ENCODE measurements around the gene EYA4. TPM values are rescaled to one million over a fixed set of nuclear protein-coding genes. Genes with fewer than 3 reads are reported as not detected.

EYA4 gene
- total and polyA plus RNA-seq, 2 of the 4 experiments (the other 2 are of a cell fraction): 5.7 to 11.1 TPM

GRCh38 chr6:133551847-133552341 lies 310.7 kb downstream of the EYA4 start (continued):
- TF ChIP-seq RCOR1 (IDR thresholded peaks at IDR 0.05; ENCODE audit: insufficient replicate concordance, low read length): peak; percentile 88
- TF ChIP-seq CHD1 (IDR thresholded peaks at IDR 0.05; ENCODE audit: low read depth, low read length): peak; percentile 79; the same call in 1 of the 2 replicates

- POLR2A ChIA-PET (ENCODE audit: unreplicated experiment): no interaction called here
- H3K23ac ChIP-seq (ENCODE audit: low read depth, low read length): no peak overlapping the region
- no peaks in the 10 kb centered on the region for H3K79me1 ChIP-seq (ENCODE audit: low read depth in 1 of 2, low read length in 2 of 2)
- peaks cover 3% of the 10 kb centered on the region for H3K9me1 ChIP-seq (ENCODE audit: insufficient read depth, low read length)
- no peak overlapping the region for H3K18ac ChIP-seq (ENCODE audit: low read depth, low read length)
- peaks cover 12% of the 10 kb centered on the region for H3K4me1 ChIP-seq (ENCODE audit: control insufficient read depth, insufficient read depth, low read length)
- intact Hi-C loops (cut with micrococcal nuclease): loop anchor here (1.0 to 5.0 kb wide), 9 partner anchors 41 to 731 kb away; no protein-coding TSS in a partner anchor
- no peak overlapping the region for H3K9ac ChIP-seq (ENCODE audit: low read depth, low read length)
- H2AFZ ChIP-seq (replicated peaks; ENCODE audit: low read length, poor library complexity): no peak overlapping the region
- H3K14ac ChIP-seq (replicated peaks; ENCODE audit: low read depth, low read length): no peak overlapping the region
- dilution Hi-C loops (cut with HindIII; ENCODE audit: low sequenced_read_pairs, unreplicated experiment): no loop called here
- no peak overlapping the region for H3K56ac ChIP-seq (ENCODE audit: extremely low read depth, insufficient read depth, low read length)
- BruUV-seq (replicated peaks): no TSS peak
- H3K36me3 ChIP-seq (ENCODE audit: control insufficient read depth, insufficient read depth, low read length): no peaks in the 10 kb centered on the region
- H4K8ac ChIP-seq (ENCODE audit: low read depth in 2 of 2, low read length in 2 of 2): no peak overlapping the region
- ATAC-seq (ENCODE audit: low read depth) (peak; percentile 33; the same call in 1 of the 2 replicates), DNase-seq (peak; percentile 79)
- no peak overlapping the region for H3K4me3 ChIP-seq (ENCODE audit: insufficient read depth, low read depth, low read length)
- H4K91ac ChIP-seq (ENCODE audit: insufficient read depth, low read depth, low read length): no peak overlapping the region
- H2BK120ac ChIP-seq (ENCODE audit: low read depth, low read length): no peak overlapping the region
- no peak overlapping the region for H2BK15ac ChIP-seq (ENCODE audit: low read depth, low read length)
- H3K4me2 ChIP-seq (ENCODE audit: low read depth, low read length): no peak overlapping the region
- no CpG with 5 or more reads among the region's 4 CpGs for WGBS, 2 experiments (ENCODE audit: extremely low coverage in 2 of 2, insufficient read length in 1 of 2)
- no peak overlapping the region for H2BK20ac ChIP-seq (ENCODE audit: low read depth, low read length)
- H4K5ac ChIP-seq (ENCODE audit: low read depth, low read length): no peak overlapping the region
- no peak overlapping the region for H2AK5ac ChIP-seq (ENCODE audit: low read depth, low read length)
- H3K27me3 ChIP-seq (ENCODE audit: control insufficient read depth, insufficient read depth, low read length): no peaks in the 10 kb centered on the region
- peaks cover 1% of the 10 kb centered on the region; the same call in 1 of the 2 replicates for H3K9me3 ChIP-seq (ENCODE audit: control insufficient read depth, insufficient read depth, low read length)
- in situ Hi-C loops (cut with MboI; ENCODE audit: low sequenced_read_pairs): loop anchor here (5.0 to 10.0 kb wide), 2 partner anchors 369 to 721 kb away; no protein-coding TSS in a partner anchor
- no peak overlapping the region for H3K4ac ChIP-seq (ENCODE audit: low read depth, low read length)
- H3K27ac ChIP-seq (ENCODE audit: insufficient read depth, low read length): no peak overlapping the region
- CTCF ChIA-PET: no interaction called here
- no peak overlapping the region for H2AK9ac ChIP-seq (replicated peaks; ENCODE audit: low read depth, low read length, poor library complexity)
- no peak overlapping the region for H2BK5ac ChIP-seq (ENCODE audit: low read depth, low read length, poor library complexity, severe bottlenecking)
- no peaks in the 10 kb centered on the region for H4K20me1 ChIP-seq (ENCODE audit: insufficient read depth, low read length)
- no peak for TF ChIP-seq POLR2A (IDR thresholded peaks at IDR 0.05; ENCODE audit: low read depth, low read length)
- TF ChIP-seq CTCF (conservative IDR thresholded peaks at IDR 0.05; ENCODE audit: low read depth, low read length): peak; percentile 83
- TF ChIP-seq CHD1 (IDR thresholded peaks at IDR 0.05; ENCODE audit: low read depth, low read length): no peak
- TF ChIP-seq RAD21 (IDR thresholded peaks at IDR 0.05; ENCODE audit: low read length): peak; percentile 84
- no peak for TF ChIP-seq FOS (IDR thresholded peaks at IDR 0.05; ENCODE audit: low read depth, low read length)
- TF ChIP-seq MAZ (IDR thresholded peaks at IDR 0.05; ENCODE audit: borderline replicate concordance, low read depth, low read length): no peak
- TF ChIP-seq ELK1 (IDR thresholded peaks at IDR 0.05; ENCODE audit: borderline replicate concordance, low read depth, low read length): no peak
- TF ChIP-seq CEBPB (IDR thresholded peaks at IDR 0.05; ENCODE audit: low read depth, low read length): no peak
- TF ChIP-seq MAFK (IDR thresholded peaks at IDR 0.05; ENCODE audit: low read depth, low read length): no peak
- TF ChIP-seq BHLHE40 (IDR thresholded peaks at IDR 0.05; ENCODE audit: low read depth, low read length): no peak
- no peak for TF ChIP-seq MXI1 (IDR thresholded peaks at IDR 0.05; ENCODE audit: borderline replicate concordance, low read depth, low read length)
- TF ChIP-seq RFX5 (IDR thresholded peaks at IDR 0.05; ENCODE audit: low read depth, low read length): no peak
- TF ChIP-seq USF2 (IDR thresholded peaks at IDR 0.05; ENCODE audit: low read depth, low read length): no peak
Measured at GRCh38 chr6:133553652-133554051, 312.5 kb downstream of the EYA4 start.

All from IMR-90 (cell line).